GM19438 (cell line): Measurements from ENCODE around the gene LHCGR.
"Not testable (repeated sequence)": the region's sequence is repeated elsewhere in the genome, so short reads cannot be mapped to it uniquely, and the experiment has no call there.

Experiments
- ATAC-seq: cut with Tn5 transposase; IDR thresholded peaks from one replicate; pipeline ENCODE4 v1.9.1; 2021; ENCODE audit warnings: low read depth; ENCODE audit not compliant: unreplicated experiment

Gene LHCGR

DNA sequence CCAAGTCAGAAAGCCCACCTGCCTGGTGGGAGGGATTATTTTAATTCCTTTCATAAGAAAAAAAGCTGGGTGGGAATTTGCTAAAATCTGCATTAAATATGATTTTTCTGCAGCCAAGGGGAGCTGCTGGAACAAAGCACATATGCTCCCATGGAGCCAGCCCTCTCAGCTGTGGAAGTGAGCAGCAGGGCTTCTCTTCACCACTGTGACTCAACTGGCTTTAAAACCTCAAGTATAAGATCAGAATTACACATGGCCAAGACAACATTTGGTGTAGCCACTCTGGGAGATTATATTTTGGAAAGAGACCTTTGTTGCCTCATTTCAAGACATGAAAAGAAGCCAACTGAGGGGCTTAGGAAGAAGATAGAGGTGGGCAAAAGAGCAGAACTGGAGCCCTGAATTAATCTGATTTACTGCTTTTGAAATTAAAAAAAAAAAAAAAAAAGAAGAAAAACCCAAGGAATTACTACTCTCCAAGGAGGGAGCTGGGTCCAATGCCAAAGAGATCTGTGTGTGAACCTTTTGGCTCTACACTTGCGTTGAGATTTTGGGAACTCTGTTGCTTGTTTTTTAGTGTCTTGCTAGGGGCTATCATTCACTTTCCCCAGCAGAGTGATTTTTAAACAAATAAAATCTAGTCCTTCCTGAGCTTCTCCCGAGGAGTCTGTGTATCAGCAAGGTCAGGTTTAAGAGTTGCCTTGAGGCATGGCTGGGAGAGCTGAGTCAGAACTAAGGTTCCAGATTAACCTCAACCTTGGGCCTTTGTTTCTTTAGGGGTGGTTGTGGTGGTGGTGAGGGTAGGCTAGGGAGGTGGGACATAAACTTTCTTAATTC, 6.0 kb downstream of the LHCGR start:
- peak; percentile 45 for ATAC-seq

DNA sequence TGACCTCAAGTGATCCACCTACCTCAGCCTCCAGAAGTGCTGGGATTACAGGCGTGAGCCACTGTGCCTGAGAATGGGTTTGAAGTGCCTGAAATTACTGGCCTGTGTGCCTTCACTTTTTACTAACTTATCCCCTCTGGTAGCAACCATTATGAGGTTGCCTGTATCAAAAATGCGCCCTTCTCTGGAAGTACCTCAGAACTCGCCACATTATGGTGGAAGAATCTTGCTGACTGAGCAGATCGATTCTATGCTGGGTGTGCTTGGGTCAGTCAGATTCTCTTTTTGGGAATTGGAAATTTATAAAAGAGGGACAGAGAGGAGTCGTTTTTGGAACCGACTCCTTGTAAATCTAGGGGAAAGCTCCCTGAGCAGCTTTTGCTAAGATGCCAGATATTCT, 8.2 kb downstream of the LHCGR start:
- no peak for ATAC-seq

DNA sequence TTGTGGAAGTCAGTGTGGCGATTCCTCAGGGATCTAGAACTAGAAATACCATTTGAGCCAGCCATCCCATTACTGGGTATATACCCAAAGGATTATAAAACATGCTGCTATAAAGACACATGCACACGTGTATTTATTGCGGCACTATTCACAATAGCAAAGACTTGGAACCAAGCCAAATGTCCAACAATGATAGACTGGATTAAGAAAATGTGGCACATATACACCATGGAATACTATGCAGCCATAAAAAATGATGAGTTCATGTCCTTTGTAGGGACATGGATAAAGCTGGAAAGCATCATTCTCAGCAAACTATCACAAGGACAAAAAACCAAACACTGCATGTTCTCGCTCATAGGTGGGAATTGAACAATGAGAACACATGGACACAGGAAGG, 16.3 kb downstream of the LHCGR start:
- not testable (repeated sequence) for ATAC-seq

DNA sequence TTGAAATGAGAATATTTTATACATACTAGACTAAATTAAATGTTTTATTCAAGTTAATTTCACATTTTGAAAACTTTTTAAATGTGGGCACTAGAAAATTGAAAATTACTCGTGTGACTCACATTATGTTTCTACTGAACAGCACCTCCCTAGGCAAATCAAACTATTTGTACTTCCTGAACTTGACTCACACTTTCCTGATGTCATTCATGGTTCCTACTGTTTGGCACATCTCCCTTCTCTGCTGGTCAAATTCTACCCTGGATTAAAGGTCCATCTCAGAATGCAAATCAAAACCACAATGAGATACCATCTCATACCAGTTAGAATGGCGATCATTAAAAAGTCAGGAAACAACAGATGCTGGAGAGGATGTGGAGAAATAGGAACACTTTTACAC, 16.7 kb downstream of the LHCGR start:
- ATAC-seq: no peak

DNA sequence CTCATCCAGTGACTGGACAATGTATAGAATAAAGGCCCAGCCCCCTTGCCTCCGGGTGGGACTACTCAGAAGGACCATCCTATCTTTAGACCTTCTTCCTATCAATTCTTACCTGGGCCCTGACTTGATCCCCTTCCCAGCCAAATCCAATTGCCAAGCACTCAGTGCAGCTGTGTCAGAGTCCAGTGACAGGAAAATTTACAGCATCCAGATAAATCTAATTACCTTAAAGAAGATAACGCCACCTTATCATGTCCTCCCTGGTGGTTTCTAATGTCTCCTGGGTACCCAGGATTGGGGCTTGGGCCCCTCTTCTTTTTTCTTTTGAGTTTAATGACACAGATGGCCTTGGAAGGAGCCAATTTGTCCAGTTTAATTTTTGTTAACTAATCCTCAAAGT, 19.3 kb downstream of the LHCGR start:
- ATAC-seq: no peak

DNA sequence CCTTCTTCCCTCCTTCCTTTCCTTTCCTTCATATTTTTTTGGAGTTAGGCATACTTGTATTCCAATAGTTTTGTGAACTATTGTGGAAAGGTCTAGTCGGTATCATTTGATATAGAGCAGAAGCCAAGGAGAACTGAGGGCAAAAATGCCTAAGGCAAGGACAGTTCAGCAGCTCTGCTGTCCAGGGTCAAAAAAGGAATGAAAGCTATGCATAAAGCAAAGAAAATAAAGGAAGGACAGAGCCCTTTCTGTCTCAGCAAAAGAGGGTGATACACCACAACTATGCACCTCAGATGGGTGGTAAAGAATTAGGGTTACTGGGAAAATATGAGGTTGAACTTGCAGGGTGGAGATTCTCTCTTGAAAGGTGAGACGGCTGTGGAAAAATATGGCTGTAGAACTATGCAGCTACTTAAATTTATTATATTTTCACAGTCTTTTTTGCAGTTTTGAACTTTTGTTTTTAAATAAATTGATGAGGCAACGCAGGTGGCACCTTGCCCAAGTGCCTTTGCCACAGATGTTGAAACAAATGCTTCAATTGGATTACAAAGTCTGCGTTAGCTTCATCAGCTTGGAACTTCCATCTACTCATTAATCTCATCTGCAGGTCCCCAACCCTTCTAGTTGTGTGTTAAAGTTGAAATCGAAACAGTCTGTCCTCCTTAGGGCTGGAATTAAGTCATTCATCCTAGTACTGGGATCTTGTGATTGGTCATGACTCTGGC, 20.8 kb downstream of the LHCGR start:
- ATAC-seq: no peak

DNA sequence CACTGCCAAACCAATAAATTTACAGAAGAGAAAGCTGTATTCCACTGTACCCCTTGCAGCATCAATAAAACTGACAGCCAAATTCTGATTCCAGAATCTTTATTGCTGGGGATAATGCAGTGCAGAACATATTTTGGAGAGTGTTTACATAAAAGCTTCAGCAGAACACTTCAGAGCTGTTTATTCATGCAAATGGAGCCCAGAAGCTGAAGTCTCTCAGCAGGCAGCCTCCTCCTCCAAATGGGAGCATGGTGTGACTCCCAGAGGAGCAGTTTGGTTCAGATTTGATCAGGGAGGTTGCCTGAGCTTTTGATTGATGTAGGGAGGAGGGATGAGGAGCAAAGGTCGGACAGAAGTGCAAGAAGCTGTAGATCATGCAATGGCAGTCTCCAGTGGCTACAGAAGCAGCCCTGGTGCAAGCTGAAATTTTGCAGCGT, 22.4 kb downstream of the LHCGR start:
- ATAC-seq: no peak

DNA sequence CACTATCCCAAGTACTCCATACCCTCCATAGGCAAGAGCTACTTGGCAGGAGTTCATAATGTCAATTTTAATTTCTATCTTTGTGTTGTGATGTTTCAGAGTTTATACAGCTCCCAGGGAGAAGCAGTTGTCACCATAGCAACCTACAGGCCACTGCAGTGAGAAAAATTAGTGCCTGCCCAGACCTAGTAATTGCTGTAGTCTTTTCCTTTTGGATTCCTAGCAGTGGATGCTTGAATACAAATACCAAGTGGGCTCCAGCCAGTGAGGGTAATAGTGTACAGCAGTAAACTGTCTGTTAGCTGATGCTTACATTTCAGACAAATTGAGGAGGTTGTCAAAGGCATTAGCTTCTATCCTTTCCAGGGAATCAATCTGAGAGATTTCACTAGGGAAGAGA, 26.7 kb downstream of the LHCGR start:
- no peak for ATAC-seq

DNA sequence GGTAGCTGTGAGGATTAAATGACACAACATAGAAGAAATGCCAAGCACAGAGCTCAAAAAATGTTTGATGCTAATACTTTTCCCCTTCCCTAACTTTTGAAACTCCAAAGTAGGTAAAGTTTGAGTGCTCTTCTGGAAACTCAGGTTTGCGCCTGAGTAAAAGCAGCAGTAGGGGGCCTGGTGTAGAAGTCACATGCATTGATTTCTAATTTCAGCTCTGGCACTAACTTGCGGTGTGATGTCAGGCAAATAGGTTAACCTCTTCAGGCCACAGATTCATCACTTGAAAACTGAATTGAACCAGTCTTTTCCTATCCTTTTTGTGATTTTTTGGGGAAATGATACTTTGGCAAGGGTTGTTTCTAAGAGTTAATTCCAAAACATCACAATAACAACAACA, 27.2 kb downstream of the LHCGR start:
- ATAC-seq: no peak

DNA sequence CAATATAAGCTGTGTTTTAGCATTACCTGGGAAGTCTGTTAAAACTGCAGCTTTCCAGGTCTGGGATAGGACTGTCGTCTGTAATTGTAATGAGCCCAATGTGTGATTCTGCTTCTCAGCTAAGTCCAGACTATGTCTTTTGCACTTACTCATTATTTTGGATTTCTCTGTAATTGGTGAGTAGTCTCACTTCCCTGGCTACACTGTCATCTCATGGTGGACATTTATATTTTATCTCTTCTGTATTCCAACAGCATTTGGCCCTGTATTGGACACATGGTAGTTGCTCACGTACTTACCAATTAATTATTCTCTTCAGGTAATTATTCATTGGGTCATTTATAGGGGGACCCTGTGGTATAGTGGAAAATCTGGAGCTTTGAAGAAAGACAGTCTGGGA, 28.0 kb downstream of the LHCGR start:
- no peak for ATAC-seq

DNA sequence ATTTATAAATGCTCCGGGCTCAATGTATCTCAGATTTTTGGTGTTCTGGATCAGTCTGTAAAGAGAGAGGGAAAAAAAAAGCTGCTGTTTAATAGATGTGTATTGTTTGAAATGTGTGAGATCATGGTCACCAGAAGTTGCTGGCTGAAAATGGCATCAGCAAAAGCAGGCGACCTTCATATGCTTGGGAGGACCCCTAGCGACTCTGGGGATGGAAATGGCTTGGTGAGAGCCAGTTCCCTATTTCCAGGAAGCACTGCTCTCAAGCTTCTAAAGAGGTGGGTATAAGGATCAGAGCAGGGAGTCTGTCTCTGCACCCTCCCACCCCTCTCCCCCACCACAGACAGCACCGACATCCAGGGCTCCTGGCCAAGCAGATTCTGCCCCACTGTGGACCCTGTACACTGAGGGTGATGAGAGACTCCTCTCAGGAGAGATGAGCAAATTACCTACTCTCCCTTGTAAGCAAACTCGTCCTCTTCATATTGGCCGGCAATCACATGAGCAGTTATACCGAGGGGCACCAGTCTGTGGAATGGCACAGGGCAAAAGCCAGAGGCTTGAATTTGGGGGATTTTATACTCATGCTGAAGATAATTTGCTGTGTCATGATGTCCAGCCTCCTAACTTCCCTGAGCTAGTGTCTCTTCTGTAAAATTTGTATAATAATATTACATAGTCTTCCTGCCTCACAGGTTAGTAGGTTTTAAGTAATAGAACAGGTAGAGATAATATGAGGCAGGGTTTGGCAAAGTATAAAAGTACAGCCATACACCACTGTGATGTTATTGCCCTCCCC, 29.6 kb downstream of the LHCGR start:
- ATAC-seq: no peak

DNA sequence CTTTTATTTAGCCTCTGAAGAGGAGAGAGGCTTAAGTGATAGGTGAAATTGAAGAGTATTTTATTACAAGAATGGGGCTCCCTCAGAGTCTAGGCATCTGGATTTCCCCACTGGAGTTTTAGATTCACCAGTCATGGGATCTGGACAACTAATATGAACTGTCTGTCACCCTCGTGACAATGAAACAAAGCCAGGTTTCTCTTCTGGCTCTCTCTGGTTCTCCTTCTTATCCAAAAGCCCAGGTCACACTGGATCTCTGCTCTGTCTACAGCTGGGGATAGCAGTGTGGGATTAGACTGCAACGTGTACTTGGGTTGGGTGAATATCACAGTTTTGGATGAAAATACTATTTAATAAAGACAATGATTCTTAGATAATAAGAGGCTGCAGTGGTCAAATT, 31.2 kb downstream of the LHCGR start:
- ATAC-seq: no peak

DNA sequence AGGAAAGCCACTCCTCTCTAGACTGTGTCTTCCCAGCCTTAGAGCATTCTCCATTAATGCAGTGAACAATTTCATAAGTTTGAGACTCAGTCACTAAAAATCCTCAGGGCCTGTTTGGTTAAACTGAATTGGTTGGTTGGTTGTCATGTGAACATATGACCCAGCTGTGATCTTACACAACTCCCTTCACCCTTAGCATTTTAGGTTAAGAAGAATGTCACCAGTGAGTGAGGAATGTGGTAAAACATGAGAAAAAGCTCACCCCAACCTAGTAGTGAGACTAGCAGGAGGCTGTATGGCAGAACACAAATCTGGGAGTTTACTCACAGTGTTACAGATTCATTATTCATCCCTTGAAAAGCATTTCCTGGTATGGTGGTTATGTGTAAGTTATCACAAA, 32.4 kb downstream of the LHCGR start:
- ATAC-seq: no peak

DNA sequence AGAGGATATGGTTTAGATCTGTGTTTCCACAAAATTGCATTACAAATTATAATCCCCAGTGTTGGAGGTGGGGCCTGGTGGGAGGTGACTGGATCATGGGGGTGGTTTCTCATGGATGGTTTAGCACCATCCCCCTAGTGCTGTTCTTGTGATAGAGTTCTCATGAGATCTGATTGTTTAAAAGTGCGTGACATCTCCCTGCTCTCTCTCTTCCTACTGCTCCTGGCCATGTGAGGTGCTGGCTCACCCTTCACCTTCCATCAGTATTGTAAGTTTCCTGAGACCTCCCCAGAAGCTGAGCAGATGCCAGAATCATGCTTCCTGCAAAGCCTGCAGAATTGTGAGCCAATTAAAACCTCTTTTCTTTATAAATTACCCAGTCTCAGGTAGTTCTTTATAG, 33.1 kb downstream of the LHCGR start:
- ATAC-seq: no peak

DNA sequence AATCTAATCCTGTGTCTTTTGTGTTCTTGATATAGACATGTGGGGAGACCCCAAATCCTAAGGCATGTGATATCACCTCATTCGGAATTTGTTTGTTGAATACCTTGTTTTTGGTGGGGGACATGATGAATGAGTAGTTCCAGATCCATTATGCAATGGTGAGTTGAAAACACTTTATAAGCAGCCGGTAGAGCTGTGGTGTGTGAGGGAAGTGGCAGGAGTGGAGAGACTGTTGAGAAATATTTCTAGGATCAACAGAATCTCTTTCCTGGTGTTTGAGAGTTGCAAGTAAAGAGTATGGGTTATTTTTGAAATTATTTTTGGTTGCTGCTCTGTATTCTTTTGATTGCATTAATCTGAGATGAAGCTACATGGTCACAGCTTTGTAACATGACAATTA, 34.4 kb downstream of the LHCGR start:
- no peak for ATAC-seq

DNA sequence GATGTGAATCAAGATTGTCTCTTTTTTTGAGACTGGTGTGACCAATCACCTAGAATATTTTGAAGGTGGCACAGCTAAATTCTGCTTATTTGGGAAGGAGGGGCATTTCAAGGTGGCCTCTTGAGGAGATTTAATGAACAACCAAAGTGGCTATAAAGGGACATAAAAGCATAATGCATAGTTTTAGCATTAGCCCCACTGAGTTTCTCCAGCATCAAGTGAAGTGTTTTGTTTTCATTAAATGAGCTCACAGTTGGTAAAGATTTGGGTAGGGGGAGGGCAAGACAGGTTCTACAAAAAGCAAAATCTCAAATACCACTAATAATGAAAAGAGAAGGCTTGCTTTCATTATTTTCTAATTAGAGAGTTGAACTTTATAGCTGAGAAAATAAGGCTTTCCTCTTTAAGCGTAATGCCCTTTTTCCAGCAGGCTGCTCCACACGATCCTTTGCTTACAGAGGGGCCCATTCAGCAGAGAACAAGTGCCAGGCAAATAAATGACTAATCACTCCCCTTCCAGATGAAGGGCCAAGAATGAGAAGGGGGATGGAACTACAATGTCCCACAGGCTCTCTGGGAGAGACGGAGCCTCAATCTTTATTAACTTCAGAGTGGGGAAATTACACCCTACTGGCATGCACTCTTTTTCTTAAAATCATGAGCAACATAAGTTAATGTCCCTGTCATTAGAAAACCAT, 35.9 kb downstream of the LHCGR start:
- ATAC-seq: no peak

DNA sequence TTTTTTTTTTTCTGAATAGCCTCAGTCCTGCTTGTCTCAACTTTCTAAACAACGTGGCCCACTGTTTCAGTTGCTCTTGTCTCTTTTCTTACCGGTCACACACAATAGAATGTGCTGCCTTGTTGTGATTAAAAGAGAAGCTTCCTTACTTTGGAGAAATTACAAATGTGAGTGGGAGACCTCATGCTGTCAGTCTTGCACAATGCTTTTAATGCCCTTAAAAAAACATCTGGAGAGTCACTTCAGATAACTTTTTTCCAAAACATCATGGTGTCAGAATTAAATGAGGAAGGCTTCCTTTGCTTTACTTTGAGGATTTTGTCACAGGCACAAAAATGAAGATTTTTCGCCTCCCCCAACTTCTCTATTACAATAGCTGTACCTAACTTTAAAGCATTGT, 37.7 kb downstream of the LHCGR start:
- no peak for ATAC-seq

DNA sequence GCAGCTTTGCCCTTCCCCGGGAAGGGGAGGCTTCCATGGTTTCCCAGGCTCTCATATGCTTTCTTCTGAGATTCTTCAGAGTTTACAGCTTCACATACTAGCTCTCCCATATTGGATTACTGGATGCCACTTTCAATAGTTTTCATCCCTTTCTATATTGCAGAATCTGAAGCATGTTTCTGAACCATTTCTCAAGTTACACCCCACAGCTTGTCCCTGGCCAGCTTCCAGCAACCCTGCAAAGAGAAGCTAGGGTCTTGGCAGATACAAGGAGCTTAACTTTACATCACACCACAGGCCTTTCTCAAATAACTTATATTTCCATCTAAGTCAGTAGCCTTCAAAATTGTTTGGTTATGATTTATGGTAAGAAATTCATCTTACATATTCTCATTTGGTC, 39.6 kb downstream of the LHCGR start:
- no peak for ATAC-seq

DNA sequence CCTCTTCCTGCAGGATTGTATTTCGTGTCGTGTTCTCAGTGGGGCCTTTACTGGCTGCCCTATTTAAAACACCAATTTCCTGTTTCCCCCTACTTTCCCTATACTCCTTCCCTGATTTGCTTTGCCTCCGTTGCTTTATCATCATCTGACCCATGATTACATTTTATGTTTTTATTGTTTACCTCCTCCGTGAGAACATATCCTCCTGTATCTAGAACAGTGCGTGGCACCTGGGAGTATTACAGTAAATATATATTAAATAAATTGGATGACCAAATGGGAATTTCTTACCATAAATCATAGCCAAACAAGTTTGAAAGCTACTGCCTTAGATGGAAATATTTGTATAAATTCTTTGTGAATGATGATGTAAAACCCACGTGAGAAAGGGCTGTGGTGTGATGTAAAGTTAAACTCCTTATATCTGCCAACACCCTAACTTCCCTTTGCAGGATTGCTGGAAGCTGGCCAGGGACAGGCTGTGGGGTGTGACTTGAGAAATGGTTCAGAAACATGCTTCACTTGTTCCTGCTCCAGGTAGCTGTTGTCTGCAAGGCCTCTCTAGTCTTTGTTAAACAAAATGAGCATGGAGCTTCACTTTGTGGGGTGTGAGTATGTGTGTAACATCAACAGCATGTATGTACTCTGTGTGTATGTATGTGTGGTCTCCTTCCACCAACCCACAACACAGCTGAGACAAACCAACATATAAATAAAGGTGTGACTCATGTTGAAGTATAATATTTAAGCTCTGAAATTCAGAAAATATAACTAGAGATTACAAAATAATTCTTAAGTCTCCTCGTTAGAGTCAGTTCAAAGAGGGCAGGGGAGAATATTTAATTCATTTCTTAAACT, 40.3 kb downstream of the LHCGR start:
- ATAC-seq: no peak

DNA sequence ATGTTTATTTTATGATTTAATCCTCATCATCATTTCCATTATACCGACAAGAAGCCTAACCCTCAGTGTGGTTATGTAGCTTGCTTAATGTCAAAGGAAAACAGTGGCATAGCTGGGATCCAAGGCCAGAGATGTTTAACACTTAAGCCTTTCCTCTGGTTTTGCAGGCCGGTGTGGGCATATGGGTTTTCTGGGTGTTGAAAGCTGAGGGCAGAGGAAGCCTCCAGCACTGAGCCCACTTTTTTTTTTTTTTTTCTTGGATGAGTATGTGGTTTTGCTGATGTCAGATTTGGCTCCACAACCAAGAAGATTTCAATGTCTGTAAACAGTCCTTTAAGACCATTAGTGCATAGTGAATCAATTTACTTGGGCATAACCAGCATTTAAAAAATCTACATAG, 41.3 kb downstream of the LHCGR start:
- ATAC-seq: no peak
